Spleen (tissue), 7 donors: ENCODE data around the gene CYB5D1.

Experiments used
- CTCF ChIP-seq, 11 experiments: fragments of 200-600 bp in 7 of 11; fragments of 450-650 bp in 4 of 11; sonication (generic) in 4 of 11; IDR thresholded peaks in 8 of 11; conservative IDR thresholded peaks in 3 of 11; 1 replicate in 7 of 11; 2 replicates in 4 of 11; pipeline versions ENCODE4 v1.4.0 to v1.8.0; 2016 to 2021; ENCODE audit warnings: antibody characterized with exemption in 11 of 11, inconsistent platforms in 4 of 11, mild to moderate bottlenecking in 1 of 11
- POLR2AphosphoS5 ChIP-seq, 3 donors: sonication (generic); formaldehyde crosslinking; IDR thresholded peaks; one replicate each; pipeline ENCODE4 v1.5.1; 2017; ENCODE audit warnings: antibody characterized with exemption in 3 of 3
- donor health status: DM: no; HTN: no; CAD: no; lungs with moderate emphysema.
- donor health status: DM: no; HTN: no; CAD: no.
- donor health status: DM: no; HTN: no; CAD: no.

- no peak for TF ChIP-seq POLR2AphosphoS5 (IDR thresholded peaks at IDR 0.05)
- no peak for TF ChIP-seq CTCF (IDR thresholded peaks at IDR 0.05 in 8 of 11, conservative IDR thresholded peaks at IDR 0.05 in 3 of 11)
Measured at GRCh38 chr17:7848739-7849129, 9.1 kb upstream of the CYB5D1 start.
